SW 1271 (cell line): Measurements from ENCODE around the gene FBXO41.

ENCODE experiments used
- DNase-seq, 2 experiments: peaks; one replicate each; lab custom pipeline; 2025; lab: John Stamatoyannopoulos, UW

The FBXO41 gene

DNA sequence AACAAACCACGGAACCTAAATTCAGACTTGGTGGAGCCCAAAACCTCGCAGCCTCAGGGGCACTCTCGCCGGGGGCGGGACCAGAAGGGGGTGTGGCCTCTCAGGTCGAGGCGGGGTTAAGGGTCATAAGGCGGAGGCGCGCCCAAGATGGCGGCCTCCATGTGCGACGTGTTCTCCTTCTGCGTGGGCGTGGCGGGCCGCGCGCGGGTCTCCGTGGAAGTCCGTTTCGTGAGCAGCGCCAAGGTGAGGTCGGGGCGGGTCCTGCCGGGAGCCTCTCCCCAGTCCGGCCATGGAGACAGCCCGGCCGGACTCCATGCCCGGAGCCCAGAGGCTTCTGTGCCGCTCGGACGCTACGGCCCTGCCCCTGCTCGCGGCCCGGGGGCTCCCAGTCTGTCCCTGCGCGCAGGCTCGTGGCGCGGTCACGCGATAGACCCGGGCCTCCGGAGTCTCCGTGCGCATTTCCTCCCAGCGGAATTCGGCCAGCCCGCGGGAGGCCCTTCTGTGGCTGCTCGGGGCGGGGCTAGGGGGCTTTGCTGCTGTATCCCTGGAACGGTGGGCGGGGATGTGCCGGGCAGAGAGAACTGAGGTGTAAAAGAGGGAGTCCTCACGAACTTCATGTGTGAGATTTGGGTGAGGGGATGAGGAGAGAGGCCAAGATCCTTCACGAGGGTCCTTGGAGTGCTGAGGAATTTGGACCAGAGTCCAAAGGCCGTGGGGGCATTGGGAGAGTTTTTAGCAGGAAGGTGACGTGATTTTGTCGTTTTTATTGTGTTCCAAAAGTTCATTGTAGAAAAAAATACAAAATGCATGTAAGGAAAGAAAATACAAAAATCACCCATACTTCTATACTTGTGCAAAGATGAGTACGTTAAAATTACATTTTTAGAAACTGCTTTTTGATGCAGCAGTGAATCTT, 69.9 kb downstream of the FBXO41 start, which contains the start of gene SMYD5:
TSS of gene SMYD5 (plus strand) at position 126 of the 916 bp plus-strand sequence. CDS start at position 148, 22 bp downstream.
- DNase-seq, result peak; percentile 43 to 74

DNA sequence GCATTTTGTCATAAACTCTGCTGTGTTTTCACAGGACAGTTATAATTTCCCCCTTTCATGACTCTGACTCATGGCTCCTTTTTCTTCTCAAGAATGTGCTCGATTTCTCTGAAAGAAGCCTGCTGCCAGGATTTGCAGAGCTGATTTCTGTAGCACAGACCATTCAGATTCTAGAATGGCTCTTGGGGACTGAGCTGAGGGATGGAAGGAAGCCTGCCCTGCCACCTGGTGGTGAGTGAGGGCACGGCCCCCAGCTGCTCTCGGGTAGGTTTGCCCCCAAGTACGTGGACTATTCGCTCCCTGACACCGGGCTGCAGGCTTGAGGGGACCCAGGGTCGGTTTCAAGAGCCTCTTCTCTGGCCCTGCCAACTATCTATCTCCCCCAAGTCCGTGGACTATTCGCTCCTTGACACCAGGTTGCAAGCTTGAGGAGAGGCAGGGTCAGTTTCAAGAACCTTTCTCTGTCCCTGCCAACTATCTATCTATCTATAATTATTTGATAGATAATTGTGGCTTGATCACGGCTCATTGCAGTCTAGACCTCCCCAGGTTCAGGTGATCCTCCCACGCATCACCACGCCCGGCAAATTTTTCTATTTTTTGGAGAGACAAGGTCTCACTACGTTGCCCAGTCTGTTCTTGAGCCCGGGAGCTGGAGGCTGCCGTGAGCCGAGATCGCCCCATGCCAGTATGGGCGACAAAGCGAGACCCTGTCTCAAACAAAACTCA, 71.7 kb downstream of the FBXO41 start:
- DNase-seq, result peak in 1 of 2 experiments; percentile 56

DNA sequence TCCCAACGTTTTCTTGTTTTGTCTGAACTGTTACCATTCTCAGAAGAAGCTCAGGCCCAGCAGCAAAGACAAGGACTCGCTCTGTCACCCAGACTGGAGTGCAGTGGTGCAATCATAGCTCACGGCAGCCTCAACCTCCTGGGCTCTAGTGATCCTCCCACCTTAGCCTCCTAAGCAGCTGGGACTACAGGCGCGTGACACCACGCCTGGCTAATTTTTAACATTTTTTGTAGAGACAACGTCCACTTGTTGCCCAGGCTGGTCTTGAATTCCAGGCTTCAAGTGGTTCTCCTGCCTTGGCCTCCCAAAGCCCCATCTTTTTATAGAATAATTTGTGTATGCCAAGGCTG, 72.2 kb downstream of the FBXO41 start:
- DNase-seq, result no peak

DNA sequence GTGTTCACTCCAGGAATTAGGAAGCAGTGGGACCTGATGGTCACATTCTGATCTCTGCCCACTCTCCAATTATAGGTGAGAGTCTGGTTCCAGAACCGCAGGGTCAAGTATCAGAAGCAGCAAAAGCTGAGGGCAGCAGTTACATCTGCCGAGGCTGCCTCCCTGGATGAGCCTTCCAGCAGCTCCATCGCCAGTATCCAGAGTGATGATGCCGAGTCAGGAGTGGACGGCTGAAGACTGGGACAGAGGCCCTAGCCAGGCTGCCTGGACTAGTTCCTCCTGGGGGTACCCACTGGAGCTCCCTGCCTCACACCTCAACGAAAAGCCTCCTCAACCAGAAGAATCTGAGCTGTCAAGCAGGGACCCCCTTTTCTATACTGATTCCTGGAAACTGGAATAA, 73.6 kb downstream of the FBXO41 start:
- DNase-seq, result no peak

DNA sequence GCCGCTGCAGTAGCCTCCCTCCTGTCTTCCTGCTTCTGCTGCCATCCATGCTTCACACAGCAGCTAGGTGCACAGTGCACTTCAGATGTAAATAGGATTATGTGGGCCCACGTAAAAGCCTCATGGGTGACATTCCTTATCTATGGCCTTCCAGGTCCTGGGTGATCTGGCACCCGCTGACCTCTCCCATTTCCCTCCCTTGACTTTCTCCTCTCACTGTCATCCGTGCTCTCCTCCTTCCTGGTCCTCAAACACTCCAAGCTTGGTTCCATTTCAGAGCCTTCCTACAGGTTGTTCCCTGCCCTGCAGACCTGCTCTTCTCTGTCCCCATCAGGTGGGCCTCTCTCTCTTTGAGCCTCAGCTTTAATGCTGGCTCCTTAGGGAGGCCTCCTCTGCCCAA, 74.3 kb downstream of the FBXO41 start:
- DNase-seq, result no peak

DNA sequence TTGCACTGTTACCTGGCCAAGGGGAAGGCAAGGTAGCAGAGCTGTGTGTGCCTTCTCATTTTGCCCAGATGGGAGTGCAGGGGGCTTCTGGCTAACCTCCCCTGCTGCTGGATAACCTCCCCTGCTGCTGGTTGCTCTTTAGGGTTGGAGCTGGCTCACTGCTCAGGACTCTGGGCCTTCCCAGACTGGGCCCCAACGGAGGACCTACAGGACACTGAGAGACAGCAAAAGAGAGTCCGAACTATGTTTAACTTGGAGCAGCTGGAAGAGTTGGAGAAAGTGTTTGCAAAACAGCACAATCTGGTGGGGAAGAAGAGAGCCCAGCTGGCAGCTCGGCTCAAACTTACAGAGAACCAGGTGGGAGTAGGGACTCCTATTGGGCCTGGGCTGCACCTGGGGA, 76.0 kb downstream of the FBXO41 start:
- DNase-seq, result no peak

DNA sequence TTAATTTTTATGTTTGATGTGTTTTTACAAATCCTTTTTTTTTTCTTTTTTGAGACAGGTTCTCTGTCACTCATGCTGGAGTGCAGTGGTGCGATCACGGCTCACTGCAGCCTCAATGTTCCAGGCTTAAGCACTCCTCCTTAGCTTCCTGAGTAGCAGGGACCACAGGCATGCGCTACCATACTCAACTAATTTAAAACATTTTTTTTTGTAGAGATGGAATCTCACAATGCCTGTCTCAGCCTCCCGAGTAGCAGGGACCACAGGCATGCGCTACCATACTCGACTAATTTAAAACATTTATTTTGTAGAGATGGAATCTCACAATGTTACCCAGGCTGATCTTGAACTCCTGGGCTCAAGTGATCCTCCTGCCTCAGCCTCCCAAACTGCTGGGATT, 78.7 kb downstream of the FBXO41 start:
- no peak for DNase-seq
